ENCODE measurements around the gene PLK5.

The PLK5 gene

GRCh38 chr19:1507192-1507660 is 16.7 kb upstream of the PLK5 start:
- H3K9me3 Mint-ChIP-seq = no peaks in the 10 kb centered on the region

GRCh38 chr19:1507763-1508506 is 15.9 kb upstream of the PLK5 start:
- Mint-ChIP-seq H3K27ac (peak overlapping the region; percentile 81 to 91), H3K27me3 (peaks cover 2 to 39% of the 10 kb centered on the region in 2 donors), H3K36me3 (ENCODE audit: insufficient read depth) (peaks cover 10% of the 10 kb centered on the region), H3K9me3 (no peaks in the 10 kb centered on the region), H3K4me1 (ENCODE audit: low read depth in 2 of 2) (peaks cover 7 to 11% of the 10 kb centered on the region in 2 donors), H3K4me3 (peak overlapping the region; percentile 81 to 91)
- peak; percentile 94 for ATAC-seq (replicated peaks)
- peak; percentile 87 to 92 (median 88) for DNase-seq

More at GRCh38 chr19:1507192-1507660, 16.7 kb upstream of the PLK5 start:
- peak overlapping the region; percentile 81 to 91 for H3K4me3 Mint-ChIP-seq
- H3K27ac Mint-ChIP-seq = peak overlapping the region; percentile 81 to 91
- peaks cover 7 to 43% of the 10 kb centered on the region in 2 donors for H3K27me3 Mint-ChIP-seq
- H3K4me1 Mint-ChIP-seq (ENCODE audit: low read depth in 2 of 2) = peaks cover 7 to 11% of the 10 kb centered on the region in 2 donors
- DNase-seq (no peak), ATAC-seq (replicated peaks) (no peak)
- H3K36me3 Mint-ChIP-seq (ENCODE audit: insufficient read depth) = peaks cover 10% of the 10 kb centered on the region

- H3K36me3 Mint-ChIP-seq (ENCODE audit: insufficient read depth) = peaks cover 10% of the 10 kb centered on the region
- no peak for DNase-seq
- no peak overlapping the region for H3K27ac Mint-ChIP-seq
- peak overlapping the region in 1 of 2 donors; percentile 91 for H3K4me3 Mint-ChIP-seq
- H3K27me3 Mint-ChIP-seq = peaks cover 0 to 33% of the 10 kb centered on the region in 2 donors
- H3K4me1 Mint-ChIP-seq (ENCODE audit: low read depth in 2 of 2) = peaks cover 7 to 9% of the 10 kb centered on the region in 2 donors
- H3K9me3 Mint-ChIP-seq = no peaks in the 10 kb centered on the region
- no peak for ATAC-seq (replicated peaks)
These were observed 15.4 kb upstream of the PLK5 start for GRCh38 chr19:1508507-1508856.

GRCh38 chr19:1509602-1510441 is 14.1 kb upstream of the PLK5 start:
- Mint-ChIP-seq H3K27me3 (peaks cover 0 to 28% of the 10 kb centered on the region in 2 donors), H3K4me3 (no peak overlapping the region), H3K36me3 (ENCODE audit: insufficient read depth) (peaks cover 10% of the 10 kb centered on the region), H3K4me1 (ENCODE audit: low read depth in 2 of 2) (peaks cover 7% of the 10 kb centered on the region in 2 donors), H3K9me3 (no peaks in the 10 kb centered on the region), H3K27ac (no peak overlapping the region)
- ATAC-seq (replicated peaks) (no peak), DNase-seq (no peak)

GRCh38 chr19:1510442-1510806 is 13.5 kb upstream of the PLK5 start:
- H3K36me3 Mint-ChIP-seq (ENCODE audit: insufficient read depth) = peaks cover 8% of the 10 kb centered on the region
- ATAC-seq (replicated peaks) = no peak
- no peak overlapping the region for H3K27ac Mint-ChIP-seq
- H3K27me3 Mint-ChIP-seq = peaks cover 0 to 23% of the 10 kb centered on the region in 2 donors
- DNase-seq = no peak
- no peaks in the 10 kb centered on the region for H3K9me3 Mint-ChIP-seq
- no peak overlapping the region for H3K4me3 Mint-ChIP-seq
- peaks cover 7% of the 10 kb centered on the region in 2 donors for H3K4me1 Mint-ChIP-seq (ENCODE audit: low read depth in 2 of 2)

GRCh38 chr19:1510807-1511206 is 13.1 kb upstream of the PLK5 start:
- ATAC-seq (replicated peaks) (no peak), DNase-seq (no peak)
- H3K4me1 Mint-ChIP-seq (ENCODE audit: low read depth in 2 of 2) = peaks cover 7% of the 10 kb centered on the region in 2 donors
- H3K4me3 Mint-ChIP-seq = no peak overlapping the region
- peaks cover 0 to 19% of the 10 kb centered on the region in 2 donors for H3K27me3 Mint-ChIP-seq
- H3K27ac Mint-ChIP-seq = no peak overlapping the region
- H3K9me3 Mint-ChIP-seq = no peaks in the 10 kb centered on the region
- peaks cover 7% of the 10 kb centered on the region for H3K36me3 Mint-ChIP-seq (ENCODE audit: insufficient read depth)

GRCh38 chr19:1511318-1512317 is 12.3 kb upstream of the PLK5 start:
- peaks cover 7% of the 10 kb centered on the region for H3K36me3 Mint-ChIP-seq (ENCODE audit: insufficient read depth)

GRCh38 chr19:1512671-1513498 is 11.0 kb upstream of the PLK5 start, which contains the start of gene ADAMTSL5:
Gene ADAMTSL5, minus strand, starts transcription at chr19:1513019. Its CDS starts 2,076 bp downstream, at chr19:1510943.
- Mint-ChIP-seq H3K9me3 (no peaks in the 10 kb centered on the region), H3K27ac (no peak within 1 kb of the TSS), H3K4me3 (peak within 1 kb of the TSS; percentile 66 to 74), H3K4me1 (ENCODE audit: low read depth in 2 of 2) (peaks cover 1 to 2% of the 10 kb centered on the region in 2 donors), H3K27me3 (peaks cover 10 to 22% of the 10 kb centered on the region in 2 donors), H3K36me3 (ENCODE audit: insufficient read depth) (peaks cover 2% of the 10 kb centered on the region)
- DNase-seq = peak; percentile 37 to 39 (median 38)
- peak; percentile 74 for ATAC-seq (replicated peaks)

More at GRCh38 chr19:1511318-1512317, 12.3 kb upstream of the PLK5 start:
- Mint-ChIP-seq H3K27ac (no peak overlapping the region), H3K9me3 (no peaks in the 10 kb centered on the region), H3K4me3 (peak overlapping the region; percentile 66 to 74), H3K27me3 (peaks cover 6 to 22% of the 10 kb centered on the region in 2 donors), H3K4me1 (ENCODE audit: low read depth in 2 of 2) (peaks cover 5 to 7% of the 10 kb centered on the region in 2 donors)
- ATAC-seq (replicated peaks) = no peak
- no peak for DNase-seq

GRCh38 chr19:1513499-1514294 is 10.2 kb upstream of the PLK5 start:
- H3K27me3 Mint-ChIP-seq = peaks cover 10 to 27% of the 10 kb centered on the region in 2 donors
- DNase-seq (peak; percentile 59 to 60 (median 59)), ATAC-seq (replicated peaks) (peak; percentile 67)
- peaks cover 4% of the 10 kb centered on the region for H3K36me3 Mint-ChIP-seq (ENCODE audit: insufficient read depth)
- no peaks in the 10 kb centered on the region for H3K4me1 Mint-ChIP-seq (ENCODE audit: low read depth in 2 of 2)
- H3K9me3 Mint-ChIP-seq = no peaks in the 10 kb centered on the region
- peak overlapping the region; percentile 41 to 53 for H3K4me3 Mint-ChIP-seq
- no peak overlapping the region for H3K27ac Mint-ChIP-seq

GRCh38 chr19:1514295-1514661 is 9.6 kb upstream of the PLK5 start:
- Mint-ChIP-seq H3K9me3 (no peaks in the 10 kb centered on the region), H3K27ac (no peak overlapping the region), H3K36me3 (ENCODE audit: insufficient read depth) (peaks cover 4% of the 10 kb centered on the region), H3K4me1 (ENCODE audit: low read depth in 2 of 2) (no peaks in the 10 kb centered on the region), H3K27me3 (peaks cover 10 to 31% of the 10 kb centered on the region in 2 donors), H3K4me3 (peak overlapping the region; percentile 41 to 53)
- no peak for ATAC-seq (replicated peaks)
- DNase-seq = no peak

- ATAC-seq (replicated peaks) (no peak), DNase-seq (no peak)
- Mint-ChIP-seq H3K4me1 (ENCODE audit: low read depth in 2 of 2) (no peaks in the 10 kb centered on the region), H3K9me3 (no peaks in the 10 kb centered on the region), H3K4me3 (no peak overlapping the region), H3K36me3 (ENCODE audit: insufficient read depth) (peaks cover 4% of the 10 kb centered on the region), H3K27ac (no peak overlapping the region), H3K27me3 (peaks cover 10 to 28% of the 10 kb centered on the region in 2 donors)
These were observed 8.7 kb upstream of the PLK5 start for GRCh38 chr19:1514986-1515721.

All from effector memory CD8-positive, alpha-beta T cell (primary cell).